ENCODE measurements around the gene PLCH1.
"Not testable (repeated sequence)": the region's sequence is repeated elsewhere in the genome, so short reads cannot be mapped to it uniquely, and the experiment has no call there.

- not testable (repeated sequence) for TF ChIP-seq CTCF (conservative IDR thresholded peaks at IDR 0.05; ENCODE audit: low read length); EZH2phosphoT487 (IDR thresholded peaks at IDR 0.05; ENCODE audit: borderline replicate concordance, low read depth, low read length)
Observed at GRCh38 chr3:155620552-155620951, 124.3 kb downstream of the PLCH1 start.

Data from OCI-LY7 (cell line).